Vagina (tissue), 2 donors: ENCODE measurements around the gene SP8. TPM values are rescaled to one million over a fixed set of nuclear protein-coding genes. Genes with fewer than 3 reads are reported as not detected.
"Not testable (repeated sequence)": the region's sequence is repeated elsewhere in the genome, so short reads cannot be mapped to it uniquely, and the experiment has no call there.

Source experiments
- DNase-seq, 2 donors: peaks; one replicate each; pipeline ENCODE4 v3.0.0-alpha.2; 2017; ENCODE audit errors: extremely low spot score in 2 of 2
- H3K27ac ChIP-seq: fragments of 200-600 bp; sonication (generic); one replicate; pipeline ENCODE4 v1.5.1; 2019
- H3K27me3 ChIP-seq: fragments of 200-600 bp; sonication (generic); one replicate; pipeline ENCODE4 v1.5.1; 2019
- H3K36me3 ChIP-seq, 2 donors: fragments of 200-600 bp; sonication (generic); one replicate each; pipeline ENCODE4 v1.5.1; 2017 to 2019
- H3K4me1 ChIP-seq: fragments of 200-600 bp; sonication (generic); one replicate; pipeline ENCODE4 v1.5.1; 2019
- H3K4me3 ChIP-seq, 2 donors: fragments of 200-600 bp; sonication (generic); 1 replicate in 1 of 2; 2 replicates in 1 of 2; pipeline ENCODE4 v1.5.1; 2016 to 2019
- H3K9me3 ChIP-seq: fragments of 200-600 bp; sonication (generic); one replicate; pipeline ENCODE4 v1.5.1; 2019
- POLR2A ChIP-seq, 2 donors: fragments of 450-650 bp; IDR thresholded peaks; one replicate each; pipeline ENCODE4 v1.6.1; 2017; ENCODE audit warnings: antibody characterized with exemption in 2 of 2, mild to moderate bottlenecking in 2 of 2, moderate library complexity in 2 of 2
- POLR2AphosphoS5 ChIP-seq, 2 donors: sonication (generic); formaldehyde crosslinking; IDR thresholded peaks; one replicate each; pipeline ENCODE4 v1.9.0; 2017; ENCODE audit warnings: antibody characterized with exemption in 2 of 2, mild to moderate bottlenecking in 2 of 2, low read depth in 1 of 2; ENCODE audit not compliant: insufficient read depth in 1 of 2
- intact Hi-C: fragments of 100-400 bp; cut with DNase I; formaldehyde crosslinking; loops from one replicate; pipeline ENCODE4 v1.15.1; 2023
- total RNA-seq: library from RNA; depleted of rRNA; stranded (reverse); fragments of >200 nt; gene quantifications from one replicate; pipeline ENCODE4 v1.2.3, GENCODE V29; 2016
- TF ChIP-seq, protein P1 (sequence below), 3 experiments: fragments of 450-650 bp in 2 of 3; fragments of 200-600 bp in 1 of 3; sonication (generic) in 1 of 3; IDR thresholded peaks; one replicate each; pipeline ENCODE4 v1.5.1; 2017 to 2019; ENCODE audit warnings: antibody characterized with exemption in 3 of 3, mild to moderate bottlenecking in 2 of 3, moderate library complexity in 2 of 3

SP8 gene
- total RNA-seq, 1 donor from 2014 or later, result 2.9 TPM

DNA sequence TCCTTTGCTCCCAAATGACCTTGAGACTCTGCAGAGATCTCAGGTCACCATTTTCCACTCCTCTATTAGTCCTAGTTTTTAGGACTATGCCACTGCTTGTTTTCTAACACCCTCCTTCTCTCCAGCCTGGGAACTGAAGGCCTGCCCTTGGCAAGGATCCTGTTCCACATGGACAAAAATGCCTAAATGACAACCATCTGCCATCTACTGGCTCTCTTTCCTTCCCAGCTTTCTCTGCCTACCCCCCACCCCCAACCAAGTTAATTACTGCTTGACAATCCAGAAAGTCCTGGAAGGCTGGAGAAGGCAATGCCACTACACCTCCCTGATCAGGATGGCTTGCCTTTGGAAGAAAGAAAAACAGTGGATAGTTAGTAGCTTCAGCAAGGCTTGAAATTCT lies 44.8 kb upstream of the SP8 start:
- DNase-seq, result no peak
- TF ChIP-seq POLR2A (IDR thresholded peaks at IDR 0.05) (no peak), POLR2AphosphoS5 (IDR thresholded peaks at IDR 0.05; ENCODE audit: insufficient read depth in 1 of 2, low read depth in 1 of 2) (no peak)
- TF ChIP-seq, protein P1, sequence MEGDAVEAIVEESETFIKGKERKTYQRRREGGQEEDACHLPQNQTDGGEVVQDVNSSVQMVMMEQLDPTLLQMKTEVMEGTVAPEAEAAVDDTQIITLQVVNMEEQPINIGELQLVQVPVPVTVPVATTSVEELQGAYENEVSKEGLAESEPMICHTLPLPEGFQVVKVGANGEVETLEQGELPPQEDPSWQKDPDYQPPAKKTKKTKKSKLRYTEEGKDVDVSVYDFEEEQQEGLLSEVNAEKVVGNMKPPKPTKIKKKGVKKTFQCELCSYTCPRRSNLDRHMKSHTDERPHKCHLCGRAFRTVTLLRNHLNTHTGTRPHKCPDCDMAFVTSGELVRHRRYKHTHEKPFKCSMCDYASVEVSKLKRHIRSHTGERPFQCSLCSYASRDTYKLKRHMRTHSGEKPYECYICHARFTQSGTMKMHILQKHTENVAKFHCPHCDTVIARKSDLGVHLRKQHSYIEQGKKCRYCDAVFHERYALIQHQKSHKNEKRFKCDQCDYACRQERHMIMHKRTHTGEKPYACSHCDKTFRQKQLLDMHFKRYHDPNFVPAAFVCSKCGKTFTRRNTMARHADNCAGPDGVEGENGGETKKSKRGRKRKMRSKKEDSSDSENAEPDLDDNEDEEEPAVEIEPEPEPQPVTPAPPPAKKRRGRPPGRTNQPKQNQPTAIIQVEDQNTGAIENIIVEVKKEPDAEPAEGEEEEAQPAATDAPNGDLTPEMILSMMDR (IDR thresholded peaks at IDR 0.05), result no peak
- Histone ChIP-seq H3K9me3 (no peaks in the 10 kb centered on the region), H3K27me3 (no peaks in the 10 kb centered on the region), H3K4me3 (no peak overlapping the region), H3K4me1 (no peaks in the 10 kb centered on the region), H3K36me3 (no peaks in the 10 kb centered on the region), H3K27ac (no peak overlapping the region)
- intact Hi-C loops, result no loop called here

DNA sequence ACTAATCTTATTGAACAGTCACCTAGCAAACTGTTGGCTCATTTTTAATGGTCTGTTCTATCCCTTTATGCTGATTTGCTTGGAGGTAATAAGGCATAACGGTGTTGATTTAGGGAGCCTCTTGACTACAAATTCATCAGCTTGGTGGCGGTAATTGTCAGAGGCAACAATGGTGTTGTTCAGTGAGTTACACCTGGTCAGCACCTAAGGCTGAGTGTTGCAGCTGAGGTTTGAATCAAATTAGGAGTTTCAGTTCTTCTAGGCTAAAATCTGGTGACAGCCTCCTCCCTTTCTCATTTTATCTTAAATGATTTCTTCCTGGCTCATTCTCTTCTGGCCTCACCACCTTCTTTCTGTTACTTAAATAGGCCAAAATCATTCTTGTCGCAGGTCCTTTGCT lies 42.3 kb upstream of the SP8 start:
- TF ChIP-seq POLR2AphosphoS5 (IDR thresholded peaks at IDR 0.05; ENCODE audit: insufficient read depth in 1 of 2, low read depth in 1 of 2), result no peak

DNA sequence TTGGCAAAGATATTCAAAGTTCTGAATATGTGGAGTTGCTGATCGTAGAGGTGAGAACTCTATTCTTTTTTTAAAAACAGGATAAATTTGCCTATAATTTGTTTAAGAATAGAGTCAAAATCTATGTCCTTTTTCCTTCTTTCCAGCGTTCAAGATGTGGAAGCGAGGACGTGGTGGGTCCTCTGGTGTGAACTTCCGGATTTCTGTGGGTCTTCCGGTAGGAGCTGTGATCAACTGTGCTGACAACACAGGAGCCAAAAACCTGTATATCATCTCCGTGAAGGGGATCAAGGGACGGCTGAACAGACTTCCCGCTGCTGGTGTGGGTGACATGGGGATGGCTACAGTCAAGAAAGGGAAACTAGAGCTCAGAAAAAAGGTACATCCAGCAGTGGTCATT lies 40.5 kb upstream of the SP8 start:
- no peaks in the 10 kb centered on the region for H3K36me3 ChIP-seq
- no peaks in the 10 kb centered on the region for H3K9me3 ChIP-seq
- H3K4me1 ChIP-seq, result no peaks in the 10 kb centered on the region
- H3K27ac ChIP-seq, result no peak overlapping the region
- DNase-seq, result no peak
- H3K27me3 ChIP-seq, result no peaks in the 10 kb centered on the region
- intact Hi-C loops, result no loop called here
- TF ChIP-seq POLR2A (IDR thresholded peaks at IDR 0.05) (no peak), POLR2AphosphoS5 (IDR thresholded peaks at IDR 0.05; ENCODE audit: insufficient read depth in 1 of 2, low read depth in 1 of 2) (no peak)
- TF ChIP-seq, protein P1 (IDR thresholded peaks at IDR 0.05), result no peak
- H3K4me3 ChIP-seq, result no peak overlapping the region

More for the DNA sequence above, 42.3 kb upstream of the SP8 start:
- Histone ChIP-seq H3K36me3 (no peaks in the 10 kb centered on the region), H3K4me3 (no peak overlapping the region), H3K9me3 (no peaks in the 10 kb centered on the region), H3K27me3 (no peaks in the 10 kb centered on the region), H3K27ac (no peak overlapping the region), H3K4me1 (no peaks in the 10 kb centered on the region)
- intact Hi-C loops, result no loop called here
- DNase-seq, result no peak

DNA sequence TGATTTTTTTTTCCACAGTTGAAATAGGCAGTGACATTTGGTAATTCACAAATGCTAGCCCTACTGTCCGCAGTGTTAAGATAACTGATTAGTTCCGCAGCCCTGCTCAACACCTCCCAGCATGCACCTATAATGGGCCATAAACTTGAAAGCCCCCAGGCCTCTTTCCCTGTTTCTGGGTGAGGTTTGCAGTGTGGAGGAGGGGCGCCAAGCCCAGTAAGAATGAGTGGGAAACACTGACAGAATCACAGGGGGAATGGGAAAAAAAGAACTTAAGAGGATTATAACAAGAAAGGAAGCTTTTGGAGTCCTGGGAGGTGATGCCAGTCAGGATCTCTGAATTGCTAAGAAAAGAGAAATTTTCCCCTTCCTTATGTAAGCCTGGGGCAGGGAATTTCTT lies 39.6 kb upstream of the SP8 start:
- no peaks in the 10 kb centered on the region for H3K9me3 ChIP-seq
- H3K4me3 ChIP-seq, result no peak overlapping the region
- H3K27ac ChIP-seq, result no peak overlapping the region
- TF ChIP-seq POLR2A (IDR thresholded peaks at IDR 0.05) (no peak), POLR2AphosphoS5 (IDR thresholded peaks at IDR 0.05; ENCODE audit: insufficient read depth in 1 of 2, low read depth in 1 of 2) (no peak)
- TF ChIP-seq, protein P1 (IDR thresholded peaks at IDR 0.05), result no peak
- intact Hi-C loops, result no loop called here
- no peaks in the 10 kb centered on the region for H3K4me1 ChIP-seq
- DNase-seq, result no peak
- H3K36me3 ChIP-seq, result no peaks in the 10 kb centered on the region
- no peaks in the 10 kb centered on the region for H3K27me3 ChIP-seq

DNA sequence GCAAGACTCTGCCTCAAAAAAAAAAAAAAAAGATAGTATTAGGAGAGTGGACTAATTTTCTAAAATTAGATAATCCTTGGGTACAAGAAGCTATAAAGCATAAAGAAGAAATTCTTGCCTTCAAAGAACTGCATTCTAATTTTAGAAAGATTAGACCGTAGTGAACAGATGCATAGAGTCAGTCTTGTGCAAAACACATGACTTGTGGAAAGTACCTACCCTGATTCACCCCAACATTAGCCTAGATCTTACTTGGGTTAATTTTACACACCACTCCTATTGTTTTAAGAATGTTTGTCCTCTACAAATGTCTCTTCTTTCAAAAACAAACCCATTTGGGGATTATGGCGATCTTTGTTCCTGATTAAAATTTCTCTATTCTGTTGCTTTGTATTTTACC lies 38.9 kb upstream of the SP8 start:
- Histone ChIP-seq H3K4me1 (no peaks in the 10 kb centered on the region), H3K4me3 (no peak overlapping the region), H3K27ac (no peak overlapping the region), H3K9me3 (no peaks in the 10 kb centered on the region), H3K36me3 (no peaks in the 10 kb centered on the region), H3K27me3 (no peaks in the 10 kb centered on the region)
- no peak for TF ChIP-seq POLR2AphosphoS5 (IDR thresholded peaks at IDR 0.05; ENCODE audit: insufficient read depth in 1 of 2, low read depth in 1 of 2)
- no peak for TF ChIP-seq POLR2A (IDR thresholded peaks at IDR 0.05)
- TF ChIP-seq, protein P1 (IDR thresholded peaks at IDR 0.05), result no peak
- intact Hi-C loops, result no loop called here
- no peak for DNase-seq

DNA sequence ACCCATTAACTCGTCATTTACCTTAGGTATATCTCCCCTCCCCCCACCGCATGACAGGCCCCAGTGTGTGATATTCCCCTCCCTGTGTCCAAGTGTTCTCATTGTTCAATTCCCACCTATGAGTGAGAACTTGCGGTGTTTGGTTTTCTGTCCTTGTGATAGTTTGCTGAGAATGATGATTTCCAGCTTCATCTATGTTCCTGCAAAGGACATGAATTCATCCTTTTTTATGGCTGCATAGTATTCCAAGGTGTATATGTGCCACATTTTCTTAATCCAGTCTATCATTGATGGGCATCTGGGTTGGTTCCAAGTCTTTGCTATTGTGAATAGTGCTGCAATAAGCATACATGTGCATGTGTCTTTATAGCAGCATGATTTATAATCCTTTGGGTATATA lies 34.7 kb upstream of the SP8 start:
- DNase-seq, intact Hi-C loops, H3K27ac ChIP-seq: not testable (repeated sequence)

More for the DNA sequence above, 34.7 kb upstream of the SP8 start:
- H3K9me3 ChIP-seq, H3K36me3 ChIP-seq, H3K27me3 ChIP-seq, H3K4me1 ChIP-seq, H3K4me3 ChIP-seq: not testable (repeated sequence)
